Loucy (cell line): ENCODE data around the gene OR10A6.

Experiments
- H2AFZ ChIP-seq: fragments of 200-600 bp; sonication (generic); 2 replicates; pipeline ENCODE4 v1.6.0; 2016; ENCODE audit warnings: antibody characterized with exemption, mild to moderate bottlenecking, low read length, moderate library complexity
- H3F3A ChIP-seq: fragments of 200-600 bp; 2 replicates; pipeline ENCODE4 v1.6.0; 2016; ENCODE audit warnings: antibody characterized with exemption, low read depth, mild to moderate bottlenecking
- H3K27me3 ChIP-seq: fragments of 200-600 bp; sonication (generic); 2 replicates; pipeline ENCODE4 v1.6.1; 2014; ENCODE audit warnings: low read length, mild to moderate bottlenecking; ENCODE audit not compliant: insufficient read depth, poor library complexity, severe bottlenecking
- H3K36me3 ChIP-seq: fragments of 200-600 bp; sonication (generic); 2 replicates; pipeline ENCODE4 v1.6.1; 2016; ENCODE audit warnings: low read length; ENCODE audit not compliant: insufficient read depth
- H3K4me1 ChIP-seq: fragments of 200-600 bp; sonication (generic); 2 replicates; pipeline ENCODE4 v1.5.1; 2014; ENCODE audit warnings: low read length, mild to moderate bottlenecking; ENCODE audit not compliant: insufficient read depth, poor library complexity, severe bottlenecking
- H3K4me2 ChIP-seq: fragments of 200-600 bp; sonication (generic); 2 replicates; pipeline ENCODE4 v1.6.0; 2014; ENCODE audit warnings: antibody characterized with exemption, low read length, low read depth, mild to moderate bottlenecking; ENCODE audit not compliant: poor library complexity, severe bottlenecking
- H3K4me3 ChIP-seq: fragments of 200-600 bp; sonication (generic); 2 replicates; pipeline ENCODE4 v1.5.1; 2014; ENCODE audit warnings: low read length, mild to moderate bottlenecking, mixed read lengths; ENCODE audit not compliant: poor library complexity, severe bottlenecking
- H3K79me2 ChIP-seq: fragments of 200-600 bp; sonication (generic); 2 replicates; pipeline ENCODE4 v1.6.1; 2014; ENCODE audit warnings: low read length; ENCODE audit not compliant: insufficient read depth
- H3K9ac ChIP-seq: fragments of 200-600 bp; sonication (generic); 2 replicates; pipeline ENCODE4 v1.6.0; 2014; ENCODE audit warnings: mild to moderate bottlenecking, low read depth, low read length, moderate library complexity; ENCODE audit not compliant: poor library complexity, severe bottlenecking
- H3K9me2 ChIP-seq: fragments of 200-600 bp; sonication (generic); replicated peaks from 2 replicates; pipeline ENCODE4 v1.6.1; 2016; ENCODE audit warnings: low read depth, low read length, mixed read lengths
- H3K9me3 ChIP-seq: fragments of 200-600 bp; sonication (generic); 2 replicates; pipeline ENCODE4 v1.6.1; 2014; ENCODE audit warnings: mild to moderate bottlenecking, antibody characterized with exemption, low read length, low read depth; ENCODE audit not compliant: insufficient read depth
- H4K20me1 ChIP-seq: fragments of 200-600 bp; sonication (generic); 2 replicates; pipeline ENCODE4 v1.6.0; 2014; ENCODE audit warnings: antibody characterized with exemption, low read length, mild to moderate bottlenecking; ENCODE audit not compliant: insufficient read depth, poor library complexity, severe bottlenecking
- CTCF ChIP-seq: fragments of 200-600 bp; sonication (generic); conservative IDR thresholded peaks from 2 replicates; pipeline ENCODE4 v1.5.1; 2014; ENCODE audit warnings: mild to moderate bottlenecking, antibody characterized with exemption, low read length
- EZH2phosphoT487 ChIP-seq: fragments of 200-600 bp; IDR thresholded peaks from 2 replicates; pipeline ENCODE4 v1.6.1; 2018; ENCODE audit warnings: antibody characterized with exemption, mild to moderate bottlenecking, moderate library complexity, borderline replicate concordance

The OR10A6 gene

GRCh38 chr11:7973011-7973410, 41.9 kb upstream of the OR10A6 start:
- no peaks in the 10 kb centered on the region for H3F3A ChIP-seq
- no peak overlapping the region for H3K9ac ChIP-seq
- no peaks in the 10 kb centered on the region for H4K20me1 ChIP-seq
- H3K4me2 ChIP-seq = no peak overlapping the region
- no peaks in the 10 kb centered on the region for H3K4me1 ChIP-seq
- no peaks in the 10 kb centered on the region for H3K36me3 ChIP-seq
- no peaks in the 10 kb centered on the region for H3K79me2 ChIP-seq
- no peak overlapping the region for H2AFZ ChIP-seq
- H3K9me3 ChIP-seq = no peaks in the 10 kb centered on the region
- no peak for TF ChIP-seq EZH2phosphoT487
- TF ChIP-seq CTCF = no peak
- H3K27me3 ChIP-seq = no peaks in the 10 kb centered on the region
- H3K4me3 ChIP-seq = no peak overlapping the region
- H3K9me2 ChIP-seq = no peaks in the 10 kb centered on the region

- Histone ChIP-seq H3K36me3 (no peaks in the 10 kb centered on the region), H3K4me2 (no peak overlapping the region), H4K20me1 (no peaks in the 10 kb centered on the region), H3K9me3 (no peaks in the 10 kb centered on the region), H3F3A (no peaks in the 10 kb centered on the region), H3K9me2 (no peaks in the 10 kb centered on the region), H3K9ac (no peak overlapping the region), H2AFZ (no peak overlapping the region), H3K4me3 (no peak overlapping the region), H3K4me1 (no peaks in the 10 kb centered on the region), H3K79me2 (no peaks in the 10 kb centered on the region), H3K27me3 (no peaks in the 10 kb centered on the region)
- TF ChIP-seq EZH2phosphoT487 (no peak), CTCF (no peak)
Observed at GRCh38 chr11:7971846-7972245, 40.8 kb upstream of the OR10A6 start.

- TF ChIP-seq EZH2phosphoT487 (no peak), CTCF (no peak)
- no peak overlapping the region for H3K9ac ChIP-seq
- H3F3A ChIP-seq = no peaks in the 10 kb centered on the region
- H3K9me2 ChIP-seq = no peaks in the 10 kb centered on the region
- no peak overlapping the region for H3K4me3 ChIP-seq
- no peak overlapping the region for H3K4me2 ChIP-seq
- H2AFZ ChIP-seq = no peak overlapping the region
- no peaks in the 10 kb centered on the region for H3K4me1 ChIP-seq
- no peaks in the 10 kb centered on the region for H3K9me3 ChIP-seq
- H4K20me1 ChIP-seq = no peaks in the 10 kb centered on the region
- H3K36me3 ChIP-seq = no peaks in the 10 kb centered on the region
- no peaks in the 10 kb centered on the region for H3K27me3 ChIP-seq
- no peaks in the 10 kb centered on the region for H3K79me2 ChIP-seq
Observed at GRCh38 chr11:7969756-7970646, 38.9 kb upstream of the OR10A6 start.
